Fibroblast of skin of back (primary cell): ENCODE measurements around the gene SHOC2. TPM values are rescaled to one million over a fixed set of nuclear protein-coding genes. Genes with fewer than 3 reads are reported as not detected.
A peak's percentile ranks its signal among the peaks of the same experiment; 100 is the strongest.

ENCODE experiments used
- DNase-seq: peaks from one replicate; pipeline ENCODE4 v3.0.0-alpha.2; 2013
- polyA plus RNA-seq, 2 experiments: library from polyadenylated mRNA; unstranded; fragments of 120-200 nt; gene quantifications; one replicate each; pipeline ENCODE4 v1.2.1, GENCODE V29; 2013; ENCODE audit not compliant: insufficient read length in 2 of 2

The SHOC2 gene
- polyA plus RNA-seq (2013, experiment 1 of 2; ENCODE audit: insufficient read length), result 52.0 TPM
- 46.7 TPM for polyA plus RNA-seq (2013, experiment 2 of 2; ENCODE audit: insufficient read length)

GRCh38 chr10:110919349-110919931, at the start of gene SHOC2:
TSS of gene SHOC2 (plus strand) at chr10:110919604. CDS start at chr10:110964359, 44,755 bp downstream.
- DNase-seq, result no peak

- DNase-seq, result no peak
These were observed 48.5 kb upstream of the SHOC2 start for GRCh38 chr10:110870823-110871297.

GRCh38 chr10:110871298-110872084, 47.9 kb upstream of the SHOC2 start, which contains the start of gene PDCD4:
TSS of gene PDCD4 (plus strand) at chr10:110871928. CDS start at chr10:110876028, 4,100 bp downstream.
- DNase-seq, result peak; percentile 98

- DNase-seq, result peak; percentile 74
These were observed 47.0 kb upstream of the SHOC2 start for GRCh38 chr10:110872145-110872983.

GRCh38 chr10:110872984-110873923, 46.1 kb upstream of the SHOC2 start:
- DNase-seq, result no peak

- no peak for DNase-seq
These were observed 45.5 kb upstream of the SHOC2 start for GRCh38 chr10:110873951-110874350.

- DNase-seq, result no peak
These were observed 43.4 kb upstream of the SHOC2 start for GRCh38 chr10:110876000-110876399.

GRCh38 chr10:110876788-110877187, 42.6 kb upstream of the SHOC2 start:
- DNase-seq, result no peak

- no peak for DNase-seq
These were observed 39.4 kb upstream of the SHOC2 start for GRCh38 chr10:110880012-110880411.

GRCh38 chr10:110881247-110881646, 38.2 kb upstream of the SHOC2 start:
- DNase-seq, result no peak

GRCh38 chr10:110881905-110882304, 37.5 kb upstream of the SHOC2 start:
- DNase-seq, result no peak

GRCh38 chr10:110883924-110884323, 35.5 kb upstream of the SHOC2 start:
- no peak for DNase-seq

- no peak for DNase-seq
These were observed 33.3 kb upstream of the SHOC2 start for GRCh38 chr10:110885932-110886674.

GRCh38 chr10:110887560-110887959, 31.8 kb upstream of the SHOC2 start:
- DNase-seq, result no peak

- DNase-seq, result no peak
These were observed 26.7 kb upstream of the SHOC2 start for GRCh38 chr10:110892602-110893288.

- DNase-seq, result peak; percentile 54
These were observed 25.7 kb upstream of the SHOC2 start for GRCh38 chr10:110893559-110894179.

- no peak for DNase-seq
These were observed 22.2 kb upstream of the SHOC2 start for GRCh38 chr10:110897184-110897583.

- DNase-seq, result peak; percentile 43
These were observed 21.0 kb upstream of the SHOC2 start for GRCh38 chr10:110898391-110898790.

GRCh38 chr10:110900983-110901382, 18.4 kb upstream of the SHOC2 start:
- DNase-seq, result no peak
